MM.1S (cell line): ENCODE results near the gene TAF11L9.
A peak's percentile ranks its signal among the peaks of the same experiment; 100 is the strongest.
"Not testable (repeated sequence)": the region's sequence is repeated elsewhere in the genome, so short reads cannot be mapped to it uniquely, and the experiment has no call there.

Source experiments
- DNase-seq: peaks from one replicate; pipeline ENCODE4 v3.0.0-alpha.2; 2015
- H2AFZ ChIP-seq: fragments of 300-600 bp; sonication (generic); 2 replicates; pipeline ENCODE4 v1.6.0; 2016; ENCODE audit warnings: antibody characterized with exemption, low read length
- H3F3A ChIP-seq: fragments of 300-600 bp; sonication (generic); 2 replicates; pipeline ENCODE4 v1.6.1; 2016; ENCODE audit warnings: mild to moderate bottlenecking, antibody characterized with exemption, low read length, moderate library complexity, mixed read lengths; ENCODE audit not compliant: insufficient read depth
- H3K27ac ChIP-seq: fragments of 300-600 bp; sonication (generic); 2 replicates; pipeline ENCODE4 v1.5.1; 2016; ENCODE audit warnings: mild to moderate bottlenecking, low read length
- H3K27me3 ChIP-seq: fragments of 300-600 bp; sonication (generic); replicated peaks from 2 replicates; pipeline ENCODE4 v1.6.0; 2016; ENCODE audit warnings: low read length; ENCODE audit not compliant: insufficient read depth
- H3K36me3 ChIP-seq: fragments of 300-600 bp; sonication (generic); replicated peaks from 2 replicates; pipeline ENCODE4 v1.6.1; 2016; ENCODE audit warnings: mild to moderate bottlenecking, low read length, mixed read lengths; ENCODE audit not compliant: insufficient read depth
- H3K4me1 ChIP-seq: fragments of 300-600 bp; sonication (generic); 2 replicates; pipeline ENCODE4 v1.6.1; 2016; ENCODE audit warnings: low read length, mixed read lengths
- H3K4me2 ChIP-seq: fragments of 300-600 bp; sonication (generic); 2 replicates; pipeline ENCODE4 v1.6.0; 2016; ENCODE audit warnings: low read depth, low read length
- H3K4me3 ChIP-seq: fragments of 300-600 bp; sonication (generic); 2 replicates; pipeline ENCODE4 v1.5.1; 2016; ENCODE audit warnings: low read length, mixed read lengths
- H3K79me2 ChIP-seq: fragments of 300-600 bp; sonication (generic); 2 replicates; pipeline ENCODE4 v1.6.1; 2016; ENCODE audit warnings: mixed run types, low read length, mixed read lengths
- H3K9ac ChIP-seq: fragments of 300-600 bp; sonication (generic); 2 replicates; pipeline ENCODE4 v1.6.1; 2016; ENCODE audit warnings: low read length, mixed read lengths
- H3K9me2 ChIP-seq: fragments of 300-600 bp; sonication (generic); replicated peaks from 2 replicates; pipeline ENCODE4 v1.6.1; 2016; ENCODE audit warnings: mild to moderate bottlenecking, low read length, mixed read lengths; ENCODE audit not compliant: insufficient read depth
- H3K9me3 ChIP-seq: fragments of 300-600 bp; sonication (generic); replicated peaks from 2 replicates; pipeline ENCODE4 v1.6.1; 2016; ENCODE audit warnings: mild to moderate bottlenecking, low read length, mixed read lengths; ENCODE audit not compliant: insufficient read depth
- H4K20me1 ChIP-seq: fragments of 300-600 bp; sonication (generic); 2 replicates; pipeline ENCODE4 v1.6.1; 2016; ENCODE audit warnings: mild to moderate bottlenecking, low read length, moderate library complexity, mixed read lengths; ENCODE audit not compliant: insufficient read depth
- EZH2 ChIP-seq: fragments of 300-600 bp; sonication (generic); optimal IDR thresholded peaks from 2 replicates; pipeline ENCODE3; 2017; ENCODE audit warnings: low read depth, mild to moderate bottlenecking, antibody characterized with exemption, low read length, mixed read lengths
- EZH2phosphoT487 ChIP-seq: fragments of 300-600 bp; sonication (generic); IDR thresholded peaks from 2 replicates; pipeline ENCODE4 v1.6.1; 2018; ENCODE audit warnings: antibody characterized with exemption, low read length
- TF ChIP-seq, protein P1 (sequence below): fragments of 300-600 bp; sonication (generic); IDR thresholded peaks from 2 replicates; pipeline ENCODE4 v1.5.1; 2016; ENCODE audit warnings: antibody characterized with exemption, low read length, mixed read lengths

TAF11L9 gene

GRCh38 chr5:17594255-17594654 is at the start of gene TAF11L9:
TAF11L9 (minus strand) TSS chr5:17594394.
- not testable (repeated sequence) for H3K4me3 ChIP-seq, H3K36me3 ChIP-seq, H3K27me3 ChIP-seq, H3K79me2 ChIP-seq, H3K9ac ChIP-seq, H3K9me2 ChIP-seq, H4K20me1 ChIP-seq, H3K9me3 ChIP-seq, H3K4me2 ChIP-seq, H3F3A ChIP-seq, H2AFZ ChIP-seq, H3K4me1 ChIP-seq, DNase-seq, H3K27ac ChIP-seq

GRCh38 chr5:17634160-17634559 is 40.0 kb upstream of the TAF11L9 start, which contains the start of gene TAF11L14:
TAF11L14 (plus strand) TSS chr5:17634460.
- H3K9me3 ChIP-seq = no peaks in the 10 kb centered on the region
- no peaks in the 10 kb centered on the region for H3K36me3 ChIP-seq
- no peak within 1 kb of the TSS for H2AFZ ChIP-seq
- no peak for DNase-seq
- TF ChIP-seq, protein P1, sequence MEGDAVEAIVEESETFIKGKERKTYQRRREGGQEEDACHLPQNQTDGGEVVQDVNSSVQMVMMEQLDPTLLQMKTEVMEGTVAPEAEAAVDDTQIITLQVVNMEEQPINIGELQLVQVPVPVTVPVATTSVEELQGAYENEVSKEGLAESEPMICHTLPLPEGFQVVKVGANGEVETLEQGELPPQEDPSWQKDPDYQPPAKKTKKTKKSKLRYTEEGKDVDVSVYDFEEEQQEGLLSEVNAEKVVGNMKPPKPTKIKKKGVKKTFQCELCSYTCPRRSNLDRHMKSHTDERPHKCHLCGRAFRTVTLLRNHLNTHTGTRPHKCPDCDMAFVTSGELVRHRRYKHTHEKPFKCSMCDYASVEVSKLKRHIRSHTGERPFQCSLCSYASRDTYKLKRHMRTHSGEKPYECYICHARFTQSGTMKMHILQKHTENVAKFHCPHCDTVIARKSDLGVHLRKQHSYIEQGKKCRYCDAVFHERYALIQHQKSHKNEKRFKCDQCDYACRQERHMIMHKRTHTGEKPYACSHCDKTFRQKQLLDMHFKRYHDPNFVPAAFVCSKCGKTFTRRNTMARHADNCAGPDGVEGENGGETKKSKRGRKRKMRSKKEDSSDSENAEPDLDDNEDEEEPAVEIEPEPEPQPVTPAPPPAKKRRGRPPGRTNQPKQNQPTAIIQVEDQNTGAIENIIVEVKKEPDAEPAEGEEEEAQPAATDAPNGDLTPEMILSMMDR = no peak
- no peak for TF ChIP-seq EZH2
- no peak for TF ChIP-seq EZH2phosphoT487
- H4K20me1 ChIP-seq = no peaks in the 10 kb centered on the region
- no peak within 1 kb of the TSS for H3K4me3 ChIP-seq
- no peaks in the 10 kb centered on the region for H3K27me3 ChIP-seq
- no peaks in the 10 kb centered on the region for H3F3A ChIP-seq
- H3K9me2 ChIP-seq = no peaks in the 10 kb centered on the region
- no peak within 1 kb of the TSS for H3K27ac ChIP-seq
- no peaks in the 10 kb centered on the region for H3K79me2 ChIP-seq
- H3K4me2 ChIP-seq = no peak within 1 kb of the TSS
- no peak within 1 kb of the TSS for H3K9ac ChIP-seq
- H3K4me1 ChIP-seq = no peaks in the 10 kb centered on the region

DNA sequence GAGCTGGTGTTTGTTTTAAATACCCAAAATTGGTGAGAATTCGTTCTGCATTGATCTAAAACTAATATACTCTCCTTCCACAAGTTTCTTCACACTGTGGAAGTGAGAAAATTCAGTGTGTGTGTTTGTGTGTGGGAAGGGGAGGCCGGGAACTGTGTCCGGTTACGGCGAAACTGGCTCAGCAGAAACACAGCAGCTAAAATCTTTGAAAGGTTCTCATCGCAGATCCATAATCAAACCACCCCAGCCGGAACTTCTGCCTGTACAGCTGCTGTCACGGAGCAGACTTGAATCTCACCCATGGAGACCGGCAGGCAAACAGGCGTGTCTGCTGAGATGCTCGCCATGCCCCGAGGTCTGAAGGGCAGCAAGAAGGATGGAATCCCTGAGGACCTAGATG is 37.6 kb upstream of the TAF11L9 start, which contains the start of gene TAF11L13:
Gene TAF11L13, plus strand, starts transcription at position 301 of the 400 bp plus-strand sequence.
- DNase-seq, H3K4me3 ChIP-seq, H4K20me1 ChIP-seq, H3K27ac ChIP-seq, H3K79me2 ChIP-seq, H3K36me3 ChIP-seq, H3K27me3 ChIP-seq, H3K9ac ChIP-seq, H3K4me2 ChIP-seq, H3K4me1 ChIP-seq, H2AFZ ChIP-seq, H3F3A ChIP-seq, H3K9me2 ChIP-seq, H3K9me3 ChIP-seq: not testable (repeated sequence)

DNA sequence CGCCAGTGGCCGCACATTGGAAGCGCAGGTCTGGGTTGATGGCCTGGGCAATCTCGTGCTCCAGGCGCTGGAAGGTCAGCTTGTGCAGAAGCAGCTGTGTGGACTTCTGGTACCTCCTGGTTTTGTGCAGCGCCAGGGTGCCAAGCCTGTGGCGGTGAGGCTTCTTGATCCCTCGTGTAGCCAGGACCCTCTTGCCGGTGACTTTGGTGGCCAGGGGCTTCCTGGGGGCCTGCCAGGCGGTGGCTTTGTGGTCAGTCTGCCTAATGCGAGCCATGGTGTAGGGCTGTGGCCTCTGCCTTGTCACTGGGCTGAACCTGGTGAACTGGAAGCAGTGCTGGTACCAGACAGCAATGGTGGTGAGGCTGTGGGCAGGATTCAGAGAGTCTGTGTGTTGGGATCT is 31.5 kb upstream of the TAF11L9 start:
- Histone ChIP-seq H3K4me3 (no peak overlapping the region), H3K27me3 (no peaks in the 10 kb centered on the region), H3K9me3 (no peaks in the 10 kb centered on the region), H3K4me1 (no peaks in the 10 kb centered on the region), H3K9ac (no peak overlapping the region), H3K27ac (no peak overlapping the region), H4K20me1 (no peaks in the 10 kb centered on the region), H2AFZ (no peak overlapping the region), H3F3A (no peaks in the 10 kb centered on the region), H3K4me2 (no peak overlapping the region), H3K9me2 (no peaks in the 10 kb centered on the region), H3K79me2 (no peaks in the 10 kb centered on the region), H3K36me3 (no peaks in the 10 kb centered on the region)
- no peak for DNase-seq
- no peak for TF ChIP-seq EZH2phosphoT487

DNA sequence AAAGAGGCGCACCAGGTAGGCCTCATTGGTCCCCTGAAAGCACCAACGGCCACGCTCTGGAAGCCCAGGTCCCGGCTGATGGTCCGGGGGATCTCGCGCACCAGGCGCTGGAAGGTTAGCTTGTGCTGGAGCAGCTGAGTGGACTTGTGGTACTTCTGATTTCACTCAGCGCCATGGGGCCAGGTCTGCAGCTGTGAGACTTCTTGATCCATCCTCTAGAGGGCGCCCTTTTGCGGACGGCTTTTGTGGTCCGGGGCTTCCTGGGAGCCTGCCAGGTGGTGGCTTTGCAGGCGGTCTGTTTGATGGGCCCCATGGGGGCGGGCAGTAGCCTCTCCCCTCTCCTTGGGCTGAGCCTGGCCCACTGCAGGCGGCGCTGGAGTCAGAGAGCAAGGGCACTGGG is 26.4 kb upstream of the TAF11L9 start:
- no peak overlapping the region for H2AFZ ChIP-seq
- H3K9me2 ChIP-seq = no peaks in the 10 kb centered on the region
- no peak overlapping the region for H3K9ac ChIP-seq
- no peaks in the 10 kb centered on the region for H3K9me3 ChIP-seq
- no peaks in the 10 kb centered on the region for H3K27me3 ChIP-seq
- no peak overlapping the region for H3K4me3 ChIP-seq
- no peaks in the 10 kb centered on the region for H4K20me1 ChIP-seq
- no peak overlapping the region for H3K4me2 ChIP-seq
- no peak for TF ChIP-seq EZH2phosphoT487
- TF ChIP-seq, protein P1 = 0 out of 2 replicates have a peak, but pooled peaks have one; percentile 9
- no peak overlapping the region for H3K27ac ChIP-seq
- no peak for DNase-seq
- no peaks in the 10 kb centered on the region for H3K79me2 ChIP-seq
- H3K4me1 ChIP-seq = no peaks in the 10 kb centered on the region
- no peaks in the 10 kb centered on the region for H3K36me3 ChIP-seq
- no peaks in the 10 kb centered on the region for H3F3A ChIP-seq
